ENCODE measurements around the gene FBXO42. TPM values are rescaled to one million over a fixed set of nuclear protein-coding genes. Genes with fewer than 3 reads are reported as not detected.

Gene FBXO42
- 9.9 and 13.5 TPM in 2 replicates for total RNA-seq

GRCh38 chr1:16351994-16352841, at the start of gene FBXO42:
TSS of gene FBXO42 (minus strand) at chr1:16352480. CDS start at chr1:16315418, 37,062 bp downstream.

GRCh38 chr1:16366722-16367257, 14.5 kb upstream of the FBXO42 start, which contains the start of gene SZRD1:
TSS of gene SZRD1 (plus strand) at chr1:16367242. CDS start at chr1:16367258, 16 bp downstream.

GRCh38 chr1:16236511-16237342, 115.6 kb downstream of the FBXO42 start, which contains the start of gene CPLANE2:
TSS of gene CPLANE2 (minus strand) at chr1:16237183. CDS start at chr1:16236742, 441 bp downstream.

GRCh38 chr1:16212251-16212961, 139.9 kb downstream of the FBXO42 start, which contains the start of gene ARHGEF19:
TSS of gene ARHGEF19 (minus strand) at chr1:16212652. CDS start at chr1:16209054, 3,598 bp downstream.

Other genes with a start within 250 kb of the FBXO42 start
- 27.9 and 29.8 TPM in 2 replicates for gene EPHA2, start 196.4 kb downstream of the FBXO42 start, total RNA-seq
- gene ARHGEF19, start 139.8 kb downstream of the FBXO42 start, total RNA-seq, result 11.6 and 11.9 TPM in 2 replicates
- gene CPLANE2, start 115.3 kb downstream of the FBXO42 start, total RNA-seq, result 16.6 and 31.6 TPM in 2 replicates
- 66.4 and 69.9 TPM in 2 replicates for gene SZRD1, start 14.8 kb upstream of the FBXO42 start, total RNA-seq
- gene SPATA21, start 84.9 kb upstream of the FBXO42 start, total RNA-seq, result not detected in 2 replicates
- gene NECAP2, start 88.2 kb upstream of the FBXO42 start, total RNA-seq, result 68.5 and 73.5 TPM in 2 replicates
- gene RNU1-1, start 161.8 kb upstream of the FBXO42 start, total RNA-seq, result under 0.01 TPM in 1 of 2 replicates, not detected in the other